Stimulated activated CD8-positive, alpha-beta memory T cell treated with anti-CD3 and anti-CD28 coated beads, Interleukin-7, amount 100 ng/mL, for 1 hour (primary cell): Measurements from ENCODE around the gene TMEM8B.

ENCODE experiments used
- DNase-seq, 2 donors: peaks; one replicate each; pipeline ENCODE4 v3.0.0-alpha.2; 2020; ENCODE audit warnings: low read depth in 2 of 2

Gene TMEM8B, protein sequence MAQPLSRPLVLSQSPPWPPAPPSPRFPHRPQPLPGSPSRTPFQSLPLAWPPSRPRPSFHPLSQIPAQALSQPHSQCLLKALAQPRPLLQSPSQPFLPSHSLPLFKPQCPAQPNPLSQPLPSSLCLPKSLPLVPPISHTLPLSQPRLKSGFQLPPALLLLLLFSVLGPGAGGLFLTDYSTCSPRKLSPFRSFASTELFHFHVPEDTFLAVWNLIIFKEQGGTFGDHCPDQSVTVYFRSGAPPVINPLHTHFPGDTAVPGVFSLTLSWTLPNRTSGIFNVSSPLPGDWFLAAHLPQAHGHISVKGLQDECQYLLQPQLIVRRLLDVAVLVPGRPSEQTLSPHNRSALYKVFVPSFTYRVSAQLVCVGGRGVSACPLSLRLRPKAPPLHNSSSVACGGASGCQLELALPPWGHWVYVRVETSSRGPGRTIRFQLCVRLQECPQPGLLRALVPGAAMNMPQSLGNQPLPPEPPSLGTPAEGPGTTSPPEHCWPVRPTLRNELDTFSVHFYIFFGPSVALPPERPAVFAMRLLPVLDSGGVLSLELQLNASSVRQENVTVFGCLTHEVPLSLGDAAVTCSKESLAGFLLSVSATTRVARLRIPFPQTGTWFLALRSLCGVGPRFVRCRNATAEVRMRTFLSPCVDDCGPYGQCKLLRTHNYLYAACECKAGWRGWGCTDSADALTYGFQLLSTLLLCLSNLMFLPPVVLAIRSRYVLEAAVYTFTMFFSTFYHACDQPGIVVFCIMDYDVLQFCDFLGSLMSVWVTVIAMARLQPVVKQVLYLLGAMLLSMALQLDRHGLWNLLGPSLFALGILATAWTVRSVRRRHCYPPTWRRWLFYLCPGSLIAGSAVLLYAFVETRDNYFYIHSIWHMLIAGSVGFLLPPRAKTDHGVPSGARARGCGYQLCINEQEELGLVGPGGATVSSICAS

DNA sequence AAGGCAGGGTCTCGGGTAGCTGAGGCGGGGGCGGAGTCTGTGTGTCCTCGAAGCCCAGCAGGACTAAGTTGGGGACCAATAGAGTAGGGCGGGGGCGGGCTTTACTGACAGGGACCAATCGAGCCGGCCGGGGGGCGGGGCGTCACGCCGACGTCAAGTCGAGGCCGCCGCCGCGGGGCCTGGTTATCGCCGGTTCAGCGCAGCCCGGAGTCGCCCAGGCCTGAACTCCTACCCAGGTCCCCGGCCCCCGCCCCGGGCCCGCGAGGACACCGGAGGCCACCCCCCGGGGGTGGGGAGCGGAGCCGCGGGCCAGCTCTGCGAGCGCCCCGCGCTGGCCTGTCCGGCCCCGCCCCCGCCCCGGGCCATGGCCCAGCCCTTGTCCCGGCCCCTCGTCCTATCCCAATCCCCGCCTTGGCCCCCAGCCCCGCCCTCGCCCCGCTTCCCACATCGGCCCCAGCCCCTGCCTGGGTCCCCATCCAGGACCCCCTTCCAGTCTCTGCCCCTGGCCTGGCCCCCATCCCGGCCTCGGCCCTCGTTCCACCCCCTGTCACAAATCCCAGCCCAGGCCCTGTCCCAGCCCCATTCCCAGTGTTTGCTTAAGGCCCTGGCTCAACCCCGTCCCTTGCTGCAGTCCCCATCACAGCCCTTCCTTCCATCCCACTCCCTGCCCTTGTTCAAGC is at the start of gene TMEM8B:
TSS of gene TMEM8B (plus strand) at position 145 of the 680 bp plus-strand sequence. CDS start at position 365, 220 bp downstream.
- peak; percentile 85 to 88 for DNase-seq

DNA sequence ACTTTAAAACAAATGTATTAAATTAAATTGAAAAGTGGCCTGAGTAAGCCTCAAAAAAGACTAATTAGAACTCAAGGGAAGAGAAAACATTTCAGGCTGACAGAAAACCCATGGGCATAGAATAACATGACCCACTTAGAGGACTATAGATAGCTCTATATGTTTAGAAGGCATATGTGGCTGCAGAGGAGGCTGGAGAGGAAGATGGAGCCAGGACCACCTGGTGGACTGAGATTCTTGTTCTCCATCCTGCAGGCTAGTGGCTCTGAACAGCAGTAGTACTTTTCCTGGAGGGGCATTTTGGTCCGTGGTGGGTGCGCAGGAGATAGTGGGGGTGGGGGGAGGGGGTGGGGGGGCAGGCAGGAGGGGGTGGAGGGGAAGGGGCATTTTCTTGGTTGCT is 48.0 kb upstream of the TMEM8B start:
- DNase-seq = no peak

DNA sequence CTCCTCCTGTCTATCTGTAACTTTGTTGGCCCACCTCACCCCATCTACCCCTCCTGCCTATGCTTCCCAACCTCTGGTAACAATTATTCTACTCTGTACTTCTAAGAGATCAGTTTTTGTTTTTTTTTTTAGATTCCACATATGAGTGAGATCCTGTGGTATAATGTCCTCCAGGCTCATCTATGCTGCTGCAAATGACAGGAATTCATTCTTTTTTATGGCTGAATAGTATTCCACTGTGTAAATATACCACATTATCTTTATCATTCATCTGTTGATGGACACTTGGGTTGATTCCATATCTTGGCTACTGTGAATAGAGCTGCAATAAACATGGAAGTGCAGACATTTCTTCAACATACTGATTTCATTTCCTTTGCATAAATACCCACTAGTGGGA is 45.6 kb upstream of the TMEM8B start:
- DNase-seq = no peak

DNA sequence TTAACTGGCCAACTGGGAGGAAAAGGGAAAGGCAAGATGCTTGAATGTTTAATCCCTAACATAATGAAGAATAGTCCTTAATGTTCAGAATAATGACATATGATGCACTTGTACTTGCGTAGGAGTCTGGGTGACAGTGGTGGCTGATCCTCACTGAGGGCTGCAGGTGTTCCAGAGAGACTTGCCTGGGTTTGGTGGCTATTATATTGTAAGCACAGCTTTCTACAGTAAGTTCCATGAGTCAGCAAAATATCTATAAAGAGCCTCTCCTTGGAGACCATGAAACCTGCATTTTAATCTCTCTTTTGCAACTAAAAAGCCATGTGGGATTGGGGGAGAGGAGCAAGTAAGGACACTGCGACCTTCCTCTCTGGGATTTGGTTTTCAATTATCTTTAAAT is 39.5 kb upstream of the TMEM8B start:
- no peak for DNase-seq

DNA sequence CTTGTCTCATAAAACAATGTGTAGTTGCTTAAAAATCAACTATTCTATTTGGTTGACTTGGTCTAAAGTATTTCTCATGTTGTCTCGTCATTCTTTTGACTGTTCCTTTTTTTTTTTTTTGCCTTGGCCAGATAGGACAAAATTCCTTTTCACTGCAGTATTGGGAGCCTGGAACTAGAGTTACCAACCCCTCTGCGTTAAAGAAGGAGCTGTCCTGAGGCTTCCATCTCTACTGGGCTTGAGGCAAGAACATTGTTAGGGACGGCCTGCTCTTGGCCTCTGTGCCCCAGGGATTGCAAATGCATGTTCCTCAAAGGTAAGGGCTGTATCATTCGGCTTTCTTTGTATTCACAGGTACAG is 39.0 kb upstream of the TMEM8B start:
- no peak for DNase-seq

DNA sequence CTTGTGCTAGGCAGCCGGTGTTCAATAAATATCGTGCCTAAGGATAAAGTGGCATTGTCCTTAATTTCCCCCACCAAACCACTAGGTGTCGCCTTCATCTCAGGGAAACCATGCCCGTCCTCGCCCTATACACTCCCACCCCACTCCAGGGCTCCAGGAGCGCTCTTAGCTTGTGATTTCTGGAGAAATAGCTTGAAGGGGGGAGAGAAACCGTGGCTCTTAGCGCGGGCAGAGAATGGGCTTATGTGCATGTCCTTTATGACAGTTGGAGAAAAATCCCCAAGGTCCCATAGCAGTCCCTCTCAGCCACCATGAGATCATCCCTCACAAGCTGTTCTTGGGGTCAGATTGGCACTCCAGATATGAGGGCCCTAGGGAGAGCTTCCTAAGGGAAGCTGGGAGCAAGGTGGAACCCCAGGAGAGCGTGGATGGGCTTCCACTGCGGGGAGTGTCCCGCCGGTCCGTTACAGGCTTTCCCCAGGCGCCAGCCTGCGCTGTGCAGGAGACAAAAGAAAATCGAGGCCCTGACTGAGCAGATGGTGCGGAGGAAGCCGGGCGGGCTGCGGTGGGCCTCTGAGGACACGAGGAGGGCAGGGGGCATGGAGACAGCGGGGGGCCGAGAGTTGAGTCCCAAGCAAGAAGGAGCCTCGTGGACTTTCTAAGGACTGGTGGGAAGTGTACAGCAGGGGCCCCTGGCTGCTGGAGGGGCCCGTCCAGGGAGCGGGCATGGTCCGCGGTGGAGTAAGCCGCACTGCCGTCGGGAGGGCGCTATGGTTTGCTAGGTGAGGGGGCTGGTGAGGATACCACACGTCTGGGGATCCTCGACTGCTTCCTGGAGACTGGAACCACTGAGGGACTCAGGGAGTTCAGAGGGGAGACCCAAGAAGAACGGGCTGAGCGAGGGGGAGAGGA is 38.4 kb upstream of the TMEM8B start:
- peak; percentile 15 to 24 for DNase-seq

DNA sequence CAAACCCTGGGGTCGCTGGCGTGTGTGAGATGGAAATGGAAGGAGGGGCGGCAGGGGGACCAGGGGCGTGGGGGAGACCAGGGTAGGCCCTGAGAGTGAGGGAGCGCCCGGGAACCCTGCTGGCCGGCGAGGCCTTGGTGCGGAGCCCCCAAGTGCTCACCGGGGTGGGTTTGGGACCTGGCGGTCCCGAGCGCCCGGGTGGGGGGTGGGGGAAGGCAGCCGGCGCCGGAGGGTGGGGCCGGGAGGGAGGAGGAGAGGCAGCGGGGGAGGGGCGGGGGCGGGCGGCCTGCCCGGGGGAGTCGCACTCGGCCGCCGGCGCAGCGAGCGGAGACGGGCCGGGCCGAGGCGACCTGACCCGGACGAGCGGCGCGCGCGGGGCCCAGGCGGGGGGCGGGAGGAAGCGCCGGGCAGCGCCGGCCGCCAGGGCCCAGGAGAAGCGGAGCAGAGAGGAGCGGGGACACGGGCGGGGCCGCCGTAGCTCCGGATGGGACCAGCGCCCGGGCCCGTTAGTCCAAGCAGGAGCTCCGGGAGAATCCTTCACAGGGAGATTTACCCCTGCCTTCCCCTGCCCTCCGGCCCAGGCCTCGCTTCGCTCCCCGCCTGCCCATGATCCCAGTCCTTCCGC is 37.6 kb upstream of the TMEM8B start, which contains the start of gene NPR2:
TSS of gene NPR2 (plus strand) at position 295 of the 625 bp plus-strand sequence. CDS start 818 bp downstream, outside the sequence.
- DNase-seq = no peak

DNA sequence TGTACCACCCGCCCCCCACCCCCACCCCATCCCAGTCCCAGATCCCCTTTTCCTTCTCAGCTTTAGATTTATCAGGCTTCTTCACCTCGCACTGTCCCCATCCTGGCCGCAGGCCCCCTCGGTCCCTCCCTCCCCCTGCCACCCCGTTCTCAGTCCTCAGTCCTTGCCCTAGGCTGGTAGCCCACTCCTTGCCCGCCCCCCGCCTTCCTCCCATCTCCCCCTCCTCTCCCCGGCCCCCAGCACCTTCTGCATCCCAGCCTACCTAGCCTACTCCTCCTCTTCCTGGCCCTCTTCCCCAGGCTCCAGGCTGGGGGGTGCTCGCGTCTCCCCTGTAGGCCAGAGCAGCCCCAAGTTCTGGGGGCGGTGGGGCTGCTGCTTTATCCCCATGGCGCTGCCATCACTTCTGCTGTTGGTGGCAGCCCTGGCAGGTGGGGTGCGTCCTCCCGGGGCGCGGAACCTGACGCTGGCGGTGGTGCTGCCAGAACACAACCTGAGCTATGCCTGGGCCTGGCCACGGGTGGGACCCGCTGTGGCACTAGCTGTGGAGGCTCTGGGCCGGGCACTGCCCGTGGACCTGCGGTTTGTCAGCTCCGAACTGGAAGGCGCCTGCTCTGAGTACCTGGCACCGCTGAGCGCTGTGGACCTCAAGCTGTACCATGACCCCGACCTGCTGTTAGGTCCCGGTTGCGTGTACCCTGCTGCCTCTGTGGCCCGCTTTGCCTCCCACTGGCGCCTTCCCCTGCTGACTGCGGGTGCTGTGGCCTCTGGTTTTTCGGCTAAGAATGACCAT is 36.8 kb upstream of the TMEM8B start:
- no peak for DNase-seq

DNA sequence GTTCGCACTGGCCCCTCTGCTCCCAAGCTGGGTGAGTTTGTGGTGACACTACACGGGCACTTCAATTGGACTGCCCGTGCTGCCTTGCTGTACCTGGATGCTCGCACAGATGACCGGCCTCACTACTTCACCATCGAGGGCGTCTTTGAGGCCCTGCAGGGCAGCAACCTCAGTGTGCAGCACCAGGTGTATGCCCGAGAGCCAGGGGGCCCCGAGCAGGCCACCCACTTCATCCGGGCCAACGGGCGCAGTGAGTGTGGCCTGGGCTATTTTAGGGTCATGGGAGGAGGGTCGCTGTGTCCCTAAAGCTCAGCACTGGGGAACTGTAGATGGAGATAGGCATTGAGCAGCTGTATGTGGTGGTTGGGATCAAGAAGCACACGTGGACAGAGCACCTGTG is 36.2 kb upstream of the TMEM8B start:
- no peak for DNase-seq

DNA sequence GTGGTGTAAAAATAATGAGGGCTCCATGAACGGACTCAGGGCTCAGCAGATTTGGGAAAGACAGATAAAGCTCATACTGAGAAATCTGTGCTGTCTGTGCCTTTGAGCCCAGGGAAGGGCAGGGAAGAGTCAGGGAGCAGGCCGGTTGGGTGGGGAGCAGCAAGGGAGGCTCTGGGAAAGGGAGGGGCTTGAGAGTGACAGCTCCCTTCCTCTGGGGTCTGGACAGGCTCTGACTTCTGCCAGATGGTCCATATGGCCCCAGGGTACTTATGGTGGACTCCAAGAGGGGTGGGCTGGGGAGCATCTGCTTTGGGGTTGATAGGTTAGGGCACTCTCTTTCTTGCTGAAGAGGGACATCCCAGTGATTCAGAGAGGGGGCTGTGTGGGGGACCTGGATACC is 35.6 kb upstream of the TMEM8B start:
- DNase-seq = no peak

DNA sequence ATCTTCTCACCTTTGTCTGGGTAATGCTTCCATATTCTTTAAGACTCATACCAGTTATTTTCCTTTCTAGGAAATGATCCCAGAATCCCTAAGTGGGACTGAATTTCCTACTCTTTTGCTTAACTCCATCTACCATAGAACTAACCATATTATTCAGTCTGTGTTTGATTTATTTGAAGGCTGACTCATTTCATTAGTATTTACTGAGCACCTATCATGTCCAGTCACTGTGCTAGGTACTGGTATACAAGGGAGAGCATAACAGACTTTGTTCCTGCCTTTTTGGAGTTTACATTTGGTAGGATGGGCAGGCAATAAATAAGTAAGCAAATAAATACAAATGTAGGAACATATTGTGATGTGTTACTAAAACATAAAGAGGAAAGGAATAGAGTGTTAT is 33.3 kb upstream of the TMEM8B start:
- DNase-seq = no peak

DNA sequence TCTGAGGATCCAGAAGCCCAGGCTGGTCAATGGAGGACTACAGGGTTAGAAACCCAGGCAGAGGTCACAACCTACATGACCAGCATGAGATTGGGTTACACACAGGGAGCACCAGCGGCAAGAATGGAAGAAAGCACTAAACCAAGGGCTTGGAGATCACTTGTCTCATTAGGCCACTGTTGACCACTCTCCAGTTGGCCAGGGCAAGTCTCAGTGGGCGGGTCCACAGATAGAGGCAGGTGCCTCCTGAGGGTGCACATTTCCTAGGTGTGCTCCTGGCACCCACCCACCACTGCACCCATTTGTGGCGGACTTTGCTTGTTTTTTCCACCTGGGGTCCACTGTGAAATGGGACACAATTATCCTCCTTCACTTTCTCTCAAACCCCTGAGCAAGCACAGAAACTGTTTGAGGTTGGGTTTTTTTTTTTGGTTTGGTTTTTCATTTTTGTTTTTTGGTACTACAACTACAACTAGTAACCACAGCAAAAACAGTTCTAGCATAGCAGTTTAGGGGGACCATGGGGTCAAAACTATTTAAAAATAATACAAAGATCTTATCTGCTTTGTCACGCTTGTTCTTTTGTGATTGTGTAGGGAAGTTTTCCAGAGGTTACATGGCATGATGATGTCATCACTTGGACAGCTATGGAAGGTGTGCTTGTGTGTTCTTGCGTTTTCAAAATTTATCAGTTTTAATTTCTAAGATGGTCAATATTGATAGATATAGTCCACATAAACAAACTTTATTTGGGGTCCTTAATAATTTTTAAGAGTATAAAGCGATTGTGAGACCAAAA is 31.5 kb upstream of the TMEM8B start:
- no peak for DNase-seq

DNA sequence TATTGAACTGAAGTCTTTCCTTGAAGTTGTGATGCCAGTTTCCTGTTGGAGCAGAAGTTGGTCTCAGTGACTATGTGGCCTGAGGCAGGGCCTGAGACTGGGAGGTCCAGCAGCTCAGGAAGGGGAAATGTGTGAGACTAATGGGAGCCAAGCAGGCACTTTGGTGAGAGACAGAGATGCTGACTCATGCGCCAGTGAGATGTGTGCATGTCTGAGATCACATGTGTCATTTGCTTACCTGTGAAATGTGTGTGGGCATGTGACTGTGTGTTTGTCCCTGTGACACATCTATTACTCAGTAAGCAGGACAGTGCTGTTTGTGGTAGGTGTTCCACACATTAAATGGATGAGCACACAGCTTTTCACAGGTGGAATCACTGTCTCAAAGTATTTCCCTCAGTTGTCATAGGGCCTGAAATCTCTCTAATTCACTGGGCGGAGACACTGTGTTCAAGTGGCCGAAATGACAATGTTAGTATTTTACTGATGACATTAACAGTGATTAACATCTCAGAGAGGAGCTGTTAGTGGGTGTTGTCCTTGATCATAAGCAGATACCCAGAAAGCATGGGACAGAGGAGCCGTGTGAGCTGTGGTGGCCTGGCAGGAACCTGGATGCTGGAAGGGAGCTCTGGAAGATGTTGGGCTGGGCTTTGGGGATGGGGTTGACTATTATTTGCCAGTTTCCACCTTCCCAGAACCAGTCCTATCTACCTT is 30.2 kb upstream of the TMEM8B start:
- DNase-seq = no peak

DNA sequence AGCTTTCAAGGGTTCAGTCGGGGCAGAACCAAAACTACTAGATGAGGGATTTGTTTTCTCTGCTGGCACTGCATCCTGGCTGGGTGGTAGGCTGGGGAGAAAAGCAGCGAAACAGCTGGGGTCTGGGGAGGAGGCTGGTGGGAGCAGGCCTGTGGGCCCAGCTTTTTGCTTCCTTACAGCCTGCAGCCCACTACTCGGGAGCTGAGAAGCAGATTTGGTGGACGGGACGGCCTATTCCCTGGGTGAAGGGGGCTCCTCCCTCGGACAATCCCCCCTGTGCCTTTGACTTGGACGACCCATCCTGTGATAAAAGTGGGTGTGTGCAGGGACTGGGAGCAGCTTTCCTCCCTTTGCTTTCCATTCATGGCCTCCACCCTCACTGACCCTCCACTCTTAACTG is 28.5 kb upstream of the TMEM8B start:
- DNase-seq = no peak

DNA sequence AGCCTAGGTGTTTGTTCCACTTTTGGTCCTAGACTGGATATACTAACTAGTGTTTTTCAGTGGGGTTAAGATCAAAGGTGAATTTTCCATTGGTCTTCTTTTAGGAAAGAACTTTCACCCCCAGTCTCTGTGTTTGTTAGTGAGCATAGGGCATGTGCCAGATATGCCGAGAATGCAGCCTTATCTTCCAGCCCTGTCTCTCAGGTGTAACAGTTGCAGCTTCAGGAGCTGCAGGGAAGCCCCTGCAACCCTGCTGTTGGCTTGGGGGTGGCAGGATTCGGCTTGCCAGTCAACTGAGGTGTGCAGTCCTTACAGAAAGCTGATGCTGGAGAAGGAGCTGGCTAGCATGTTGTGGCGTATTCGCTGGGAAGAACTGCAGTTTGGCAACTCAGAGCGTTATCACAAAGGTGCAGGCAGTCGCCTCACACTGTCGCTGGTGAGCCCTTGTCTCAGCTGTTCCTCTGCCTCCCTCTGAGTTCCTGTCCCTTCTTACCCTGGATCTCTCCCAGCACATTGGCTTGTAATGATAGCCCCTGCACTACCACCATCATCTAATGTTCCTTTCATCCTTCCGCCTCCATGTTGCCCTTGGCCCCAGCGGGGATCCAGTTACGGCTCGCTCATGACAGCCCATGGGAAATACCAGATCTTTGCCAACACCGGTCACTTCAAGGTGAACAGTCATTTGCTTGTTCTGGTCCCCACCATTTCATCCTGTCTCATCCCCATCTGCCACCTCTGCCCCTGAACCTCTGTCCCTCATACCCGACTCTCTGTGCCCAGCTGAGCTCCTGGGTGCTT is 27.5 kb upstream of the TMEM8B start:
- DNase-seq = no peak

DNA sequence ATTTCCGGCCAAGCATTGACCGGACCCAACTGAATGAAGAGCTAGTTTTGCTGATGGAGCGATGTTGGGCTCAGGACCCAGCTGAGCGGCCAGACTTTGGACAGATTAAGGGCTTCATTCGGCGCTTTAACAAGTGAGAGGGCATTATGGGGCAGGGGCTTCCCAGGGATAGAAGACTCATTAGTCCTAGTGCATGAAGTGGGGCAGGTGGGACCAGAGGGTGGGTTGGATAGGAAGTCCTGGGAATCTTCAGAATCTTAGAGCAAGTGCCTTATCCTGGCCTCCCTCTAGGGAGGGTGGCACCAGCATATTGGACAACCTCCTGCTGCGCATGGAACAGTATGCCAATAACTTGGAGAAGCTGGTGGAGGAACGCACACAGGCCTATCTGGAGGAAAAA is 22.9 kb upstream of the TMEM8B start:
- no peak for DNase-seq

DNA sequence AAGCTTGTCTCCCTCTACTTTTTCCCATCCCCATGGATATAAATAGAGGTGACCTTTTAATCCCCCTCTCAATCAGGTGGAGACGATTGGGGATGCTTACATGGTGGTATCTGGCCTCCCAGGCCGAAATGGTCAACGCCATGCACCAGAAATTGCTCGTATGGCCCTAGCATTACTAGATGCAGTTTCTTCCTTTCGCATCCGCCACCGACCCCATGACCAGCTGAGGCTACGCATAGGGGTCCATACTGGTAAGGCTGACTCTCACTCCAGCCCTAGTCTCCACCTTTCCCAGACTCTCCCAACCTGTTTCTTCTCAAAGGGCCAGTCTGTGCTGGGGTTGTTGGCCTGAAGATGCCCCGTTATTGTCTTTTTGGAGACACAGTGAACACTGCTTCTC is 20.6 kb upstream of the TMEM8B start:
- DNase-seq = no peak

DNA sequence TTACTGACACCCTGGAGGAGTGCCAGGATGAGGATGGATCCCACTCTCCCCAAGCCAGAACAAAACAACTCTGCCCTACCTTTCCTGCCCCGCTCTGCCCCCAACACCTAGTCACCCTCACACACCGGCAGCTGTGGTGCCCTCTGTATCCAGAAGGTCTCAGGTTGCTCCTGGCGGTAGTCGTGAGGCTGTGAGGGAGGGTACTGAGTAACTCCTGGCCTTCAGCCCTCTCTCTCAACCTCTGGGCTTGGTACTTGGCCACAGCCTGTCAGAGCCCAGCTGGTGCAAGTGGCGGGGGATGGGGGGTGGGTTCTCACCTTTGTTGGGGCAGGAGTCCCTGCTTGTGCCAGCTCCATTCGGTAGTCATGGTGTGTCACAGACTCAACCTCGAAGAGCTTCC is 18.9 kb upstream of the TMEM8B start:
- no peak for DNase-seq
